Progenitor cell of endocrine pancreas (in vitro differentiated cells): Measurements from ENCODE around the gene MT1M. TPM values are rescaled to one million over a fixed set of nuclear protein-coding genes. Genes with fewer than 3 reads are reported as not detected.

ENCODE experiments used
- DNase-seq: peaks from one replicate; pipeline ENCODE4 v3.0.0; 2021; ENCODE audit warnings: low spot score; ENCODE audit not compliant: unreplicated experiment
- H3K27ac Mint-ChIP-seq: 2 replicates; pipeline ENCODE4 v1.8.0; 2021; ENCODE audit warnings: mild to moderate bottlenecking, moderate library complexity, mixed read lengths
- H3K27me3 Mint-ChIP-seq: 2 replicates; pipeline ENCODE4 v1.8.0; 2021; ENCODE audit warnings: mixed read lengths
- H3K36me3 Mint-ChIP-seq: 2 replicates; pipeline ENCODE4 v1.8.0; 2022; ENCODE audit warnings: mixed read lengths; ENCODE audit not compliant: insufficient read depth
- H3K4me1 Mint-ChIP-seq: 2 replicates; pipeline ENCODE4 v1.8.0; 2021; ENCODE audit warnings: low read depth, mixed read lengths
- H3K4me3 Mint-ChIP-seq: 2 replicates; pipeline ENCODE4 v1.8.0; 2021; ENCODE audit warnings: low read depth, mild to moderate bottlenecking, moderate library complexity, mixed read lengths
- H3K9me3 Mint-ChIP-seq: 2 replicates; pipeline ENCODE4 v1.8.0; 2021; ENCODE audit warnings: low read depth, mixed read lengths
- CTCF ChIP-seq: fragments of 200-600 bp; sonication (generic); IDR thresholded peaks from one replicate; pipeline ENCODE4 v1.5.0; 2021; ENCODE audit warnings: antibody characterized with exemption, mild to moderate bottlenecking; ENCODE audit not compliant: unreplicated experiment
- total RNA-seq: library from RNA; stranded (reverse); gene quantifications from 2 replicates; pipeline ENCODE4 v1.2.1, GENCODE V29; 2021

The MT1M gene
- total RNA-seq, 1 donor from 2014 or later = not detected

DNA sequence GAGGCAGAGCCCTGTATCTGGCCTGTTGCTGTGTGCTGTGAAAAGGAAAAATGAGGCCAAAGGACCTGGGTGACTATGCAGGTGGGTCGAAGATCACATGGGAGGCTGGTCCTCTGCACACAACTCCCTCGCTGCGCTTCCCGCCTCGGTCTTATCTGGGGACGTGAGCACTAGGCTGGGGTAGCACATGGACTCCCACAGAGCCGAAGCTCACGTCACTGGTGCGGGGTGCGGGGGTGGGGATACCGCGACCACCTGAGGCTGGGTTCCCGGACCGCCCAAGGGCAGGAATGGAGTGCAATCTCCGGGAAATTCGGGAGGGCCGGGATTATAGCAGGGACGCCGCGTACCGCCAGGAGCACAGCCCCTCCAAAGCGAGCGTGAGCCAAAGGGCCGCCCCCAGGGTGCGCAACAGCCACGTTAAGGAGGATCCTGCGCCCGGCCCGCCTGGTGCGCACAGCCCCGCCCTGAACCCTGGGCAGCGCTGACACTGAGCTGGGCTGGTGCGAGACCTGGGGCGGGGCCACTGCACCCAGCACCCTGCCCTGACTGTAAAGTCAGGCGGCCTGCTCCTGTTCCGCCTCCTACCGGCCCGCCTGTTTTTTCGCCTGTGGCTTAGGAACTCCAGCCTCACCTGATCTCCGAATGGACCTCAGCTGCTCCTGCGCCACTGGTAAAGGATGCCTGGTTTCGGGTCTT, 10.8 kb downstream of the MT1M start:
- no peak overlapping the region for H3K27ac Mint-ChIP-seq
- no peak for DNase-seq
- TF ChIP-seq CTCF = peak; percentile 35
- no peaks in the 10 kb centered on the region for H3K9me3 Mint-ChIP-seq
- peaks cover 96% of the 10 kb centered on the region for H3K27me3 Mint-ChIP-seq
- H3K4me3 Mint-ChIP-seq = no peak overlapping the region
- no peaks in the 10 kb centered on the region for H3K36me3 Mint-ChIP-seq
- peaks cover 3% of the 10 kb centered on the region for H3K4me1 Mint-ChIP-seq

GRCh38 chr16:56643833-56644232, 11.4 kb downstream of the MT1M start:
- no peaks in the 10 kb centered on the region for H3K36me3 Mint-ChIP-seq
- H3K27ac Mint-ChIP-seq = no peak overlapping the region
- DNase-seq = no peak
- H3K4me3 Mint-ChIP-seq = no peak overlapping the region
- H3K9me3 Mint-ChIP-seq = no peaks in the 10 kb centered on the region
- no peak for TF ChIP-seq CTCF
- H3K4me1 Mint-ChIP-seq = peaks cover 3% of the 10 kb centered on the region
- peaks cover 97% of the 10 kb centered on the region for H3K27me3 Mint-ChIP-seq

- no peak overlapping the region for H3K4me3 Mint-ChIP-seq
- H3K4me1 Mint-ChIP-seq = peaks cover 3% of the 10 kb centered on the region
- no peak for DNase-seq
- peaks cover 94% of the 10 kb centered on the region for H3K27me3 Mint-ChIP-seq
- no peaks in the 10 kb centered on the region for H3K36me3 Mint-ChIP-seq
- TF ChIP-seq CTCF = no peak
- no peaks in the 10 kb centered on the region for H3K9me3 Mint-ChIP-seq
- H3K27ac Mint-ChIP-seq = no peak overlapping the region
Measured at GRCh38 chr16:56645311-56645710, 12.9 kb downstream of the MT1M start.

- Mint-ChIP-seq H3K9me3 (no peaks in the 10 kb centered on the region), H3K4me1 (peaks cover 3% of the 10 kb centered on the region), H3K27me3 (peaks cover 94% of the 10 kb centered on the region), H3K4me3 (no peak overlapping the region), H3K36me3 (no peaks in the 10 kb centered on the region), H3K27ac (no peak overlapping the region)
- TF ChIP-seq CTCF = no peak
- DNase-seq = no peak
Measured at GRCh38 chr16:56645838-56646237, 13.4 kb downstream of the MT1M start.

DNA sequence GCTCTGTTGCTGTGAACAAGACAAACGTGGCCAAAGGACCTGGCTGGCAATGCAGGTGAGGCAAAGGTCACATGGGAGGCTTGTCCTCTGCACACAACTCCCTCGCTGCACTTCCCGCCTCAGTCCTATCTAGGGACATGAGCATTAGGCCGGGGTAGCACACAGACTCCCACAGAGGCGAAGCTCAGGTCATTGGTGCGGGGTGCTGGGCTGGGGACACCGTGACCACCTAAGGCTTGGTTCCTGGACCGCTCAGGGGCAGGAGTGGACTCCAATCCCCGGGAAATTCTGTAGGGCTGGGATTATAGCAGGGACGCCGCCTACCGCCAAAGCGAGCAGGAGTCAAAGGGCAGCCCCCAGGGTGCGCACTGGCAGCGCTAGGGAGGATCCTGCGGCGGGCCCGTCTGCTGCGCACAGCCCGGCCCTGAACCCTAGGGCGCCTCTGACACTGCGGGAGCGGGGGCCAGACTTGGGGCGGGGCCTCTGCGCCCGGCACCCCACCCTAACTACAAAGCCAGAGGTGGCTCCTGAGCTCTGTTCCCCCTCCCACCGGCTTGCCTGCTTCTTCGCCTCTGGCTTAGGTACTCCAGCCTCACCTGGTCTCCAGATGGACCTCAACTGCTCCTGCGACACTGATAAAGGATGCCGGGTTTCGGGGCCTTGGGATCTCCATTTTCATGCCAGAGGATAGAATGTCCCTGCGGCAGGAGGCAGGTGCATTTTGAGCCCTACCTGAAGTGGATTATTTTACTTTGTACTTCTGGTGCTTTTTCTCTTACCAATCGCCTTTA, 15.4 kb downstream of the MT1M start:
- H3K9me3 Mint-ChIP-seq = no peaks in the 10 kb centered on the region
- peaks cover 3% of the 10 kb centered on the region for H3K4me1 Mint-ChIP-seq
- H3K27me3 Mint-ChIP-seq = peaks cover 93% of the 10 kb centered on the region
- DNase-seq = no peak
- H3K4me3 Mint-ChIP-seq = no peak overlapping the region
- peak; percentile 9 for TF ChIP-seq CTCF
- H3K36me3 Mint-ChIP-seq = no peaks in the 10 kb centered on the region
- no peak overlapping the region for H3K27ac Mint-ChIP-seq
